Esophagus muscularis mucosa (tissue), 4 donors: ENCODE data around the gene DNAJC5.

Experiments used
- EP300 ChIP-seq: sonication (generic); formaldehyde crosslinking; IDR thresholded peaks from one replicate; pipeline ENCODE4 v1.6.1; 2017; ENCODE audit warnings: antibody characterized with exemption
- POLR2A ChIP-seq: fragments of 450-650 bp; IDR thresholded peaks from one replicate; pipeline ENCODE4 v1.6.1; 2017; ENCODE audit warnings: antibody characterized with exemption, moderate library complexity, mild to moderate bottlenecking, low read depth
- POLR2AphosphoS5 ChIP-seq, 2 donors: sonication (generic); formaldehyde crosslinking; IDR thresholded peaks; one replicate each; pipeline ENCODE4 v1.6.1; 2017; ENCODE audit warnings: antibody characterized with exemption in 2 of 2
- TF ChIP-seq, protein P1 (sequence below), 3 experiments: fragments of 200-600 bp in 2 of 3; fragments of 450-650 bp in 1 of 3; sonication (generic) in 2 of 3; IDR thresholded peaks; one replicate each; pipeline ENCODE4 v1.5.1; 2017 to 2019; ENCODE audit warnings: antibody characterized with exemption in 3 of 3, mild to moderate bottlenecking in 2 of 3, moderate library complexity in 1 of 3

DNA sequence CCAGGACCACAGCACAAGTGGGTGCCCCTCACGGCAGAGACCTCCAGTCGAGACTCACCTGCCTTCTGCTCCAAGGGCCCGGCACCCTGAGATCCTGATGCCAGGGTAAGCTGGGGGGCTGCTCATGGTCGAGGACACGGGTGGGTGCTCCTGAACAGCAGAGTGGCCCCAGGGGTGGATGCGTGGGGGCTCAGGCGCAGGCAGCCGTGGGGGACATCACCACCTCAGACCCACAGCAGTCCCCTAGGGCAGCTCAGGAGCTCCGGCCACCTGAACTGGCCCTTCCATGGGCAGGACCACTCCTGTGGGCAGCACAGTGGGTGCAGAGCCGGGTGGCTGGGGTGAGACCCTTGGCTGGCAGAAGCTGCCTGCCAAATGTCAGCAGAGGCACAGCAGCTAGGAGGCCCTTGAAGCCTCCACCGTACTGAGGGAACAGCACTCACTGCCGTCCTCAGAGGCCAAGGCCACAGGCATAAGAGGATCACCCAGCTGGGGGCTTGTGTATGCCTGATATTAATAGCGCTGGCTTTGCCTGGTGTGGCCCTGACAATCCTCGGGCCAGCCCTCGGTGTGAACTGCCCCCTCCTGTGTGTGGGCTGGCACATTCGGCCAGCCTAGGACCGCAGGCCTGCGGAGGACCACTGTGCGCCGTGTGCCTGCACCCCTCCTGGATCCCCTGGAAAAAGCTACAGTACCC, 55.9 kb downstream of the DNAJC5 start:
- TF ChIP-seq, protein P1, sequence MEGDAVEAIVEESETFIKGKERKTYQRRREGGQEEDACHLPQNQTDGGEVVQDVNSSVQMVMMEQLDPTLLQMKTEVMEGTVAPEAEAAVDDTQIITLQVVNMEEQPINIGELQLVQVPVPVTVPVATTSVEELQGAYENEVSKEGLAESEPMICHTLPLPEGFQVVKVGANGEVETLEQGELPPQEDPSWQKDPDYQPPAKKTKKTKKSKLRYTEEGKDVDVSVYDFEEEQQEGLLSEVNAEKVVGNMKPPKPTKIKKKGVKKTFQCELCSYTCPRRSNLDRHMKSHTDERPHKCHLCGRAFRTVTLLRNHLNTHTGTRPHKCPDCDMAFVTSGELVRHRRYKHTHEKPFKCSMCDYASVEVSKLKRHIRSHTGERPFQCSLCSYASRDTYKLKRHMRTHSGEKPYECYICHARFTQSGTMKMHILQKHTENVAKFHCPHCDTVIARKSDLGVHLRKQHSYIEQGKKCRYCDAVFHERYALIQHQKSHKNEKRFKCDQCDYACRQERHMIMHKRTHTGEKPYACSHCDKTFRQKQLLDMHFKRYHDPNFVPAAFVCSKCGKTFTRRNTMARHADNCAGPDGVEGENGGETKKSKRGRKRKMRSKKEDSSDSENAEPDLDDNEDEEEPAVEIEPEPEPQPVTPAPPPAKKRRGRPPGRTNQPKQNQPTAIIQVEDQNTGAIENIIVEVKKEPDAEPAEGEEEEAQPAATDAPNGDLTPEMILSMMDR (IDR thresholded peaks at IDR 0.05): no peak
- TF ChIP-seq POLR2A (no peak), EP300 (no peak), POLR2AphosphoS5 (IDR thresholded peaks at IDR 0.05) (no peak)
